ENCODE measurements around the gene TMBIM1. TPM values are rescaled to one million over a fixed set of nuclear protein-coding genes. Genes with fewer than 3 reads are reported as not detected.
A peak's percentile ranks its signal among the peaks of the same experiment; 100 is the strongest.

Gene TMBIM1
- total RNA-seq, 2 donors from 2014 or later: 97.4 to 121 TPM

DNA sequence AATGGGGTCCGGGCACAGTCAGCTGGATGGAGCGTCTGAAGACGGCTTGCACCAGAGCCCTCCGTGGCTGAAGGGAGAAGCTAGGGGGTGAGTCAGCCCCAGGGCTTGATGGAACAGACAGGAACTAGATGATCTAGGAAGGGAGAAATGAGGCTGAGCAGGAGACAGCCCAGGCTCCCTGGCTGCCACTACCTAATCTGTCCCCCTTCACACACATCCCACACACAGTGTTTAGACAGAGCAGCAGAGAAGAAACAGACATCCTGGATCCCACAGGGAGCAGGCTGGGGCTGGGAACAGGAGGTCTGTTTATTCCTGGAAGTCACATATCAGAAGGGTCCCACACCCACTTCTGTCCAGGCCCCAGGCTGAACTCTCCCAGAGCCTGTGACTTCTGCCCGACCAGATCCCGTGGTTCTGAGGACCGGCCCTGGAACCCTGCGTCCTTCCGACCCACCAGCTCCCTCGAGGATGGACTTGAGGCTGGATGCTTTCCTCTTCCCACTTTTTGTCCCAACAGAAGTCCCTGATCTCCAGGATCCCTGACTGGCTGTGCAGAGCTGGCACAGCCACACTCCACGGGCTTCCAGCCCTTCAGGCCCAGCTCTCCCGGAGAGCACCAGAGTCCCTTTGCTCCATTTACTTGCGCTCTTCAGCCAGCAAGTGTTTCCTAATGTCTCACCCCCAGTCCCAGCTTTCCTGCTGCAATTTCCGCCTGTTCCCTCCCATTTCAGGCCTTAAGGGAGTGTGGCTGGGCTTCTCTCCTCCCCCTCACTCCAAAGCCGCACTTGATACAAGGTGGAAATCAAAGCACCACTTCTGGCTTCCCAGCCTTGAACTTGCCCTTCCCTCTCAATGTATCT is 33.0 kb downstream of the TMBIM1 start:
- no peak for DNase-seq
- H3K36me3 Mint-ChIP-seq (ENCODE audit: low read depth): no peaks in the 10 kb centered on the region
- ATAC-seq: no peak
- peak overlapping the region; percentile 65 for H3K4me3 Mint-ChIP-seq
- H3K9me3 ChIP-seq (ENCODE audit: control insufficient read depth, low read length, poor library complexity, severe bottlenecking): no peaks in the 10 kb centered on the region
- H3K4me1 Mint-ChIP-seq: peaks cover 19% of the 10 kb centered on the region
- H3K27me3 Mint-ChIP-seq: no peaks in the 10 kb centered on the region
- H3K27ac Mint-ChIP-seq: peak overlapping the region; percentile 89

DNA sequence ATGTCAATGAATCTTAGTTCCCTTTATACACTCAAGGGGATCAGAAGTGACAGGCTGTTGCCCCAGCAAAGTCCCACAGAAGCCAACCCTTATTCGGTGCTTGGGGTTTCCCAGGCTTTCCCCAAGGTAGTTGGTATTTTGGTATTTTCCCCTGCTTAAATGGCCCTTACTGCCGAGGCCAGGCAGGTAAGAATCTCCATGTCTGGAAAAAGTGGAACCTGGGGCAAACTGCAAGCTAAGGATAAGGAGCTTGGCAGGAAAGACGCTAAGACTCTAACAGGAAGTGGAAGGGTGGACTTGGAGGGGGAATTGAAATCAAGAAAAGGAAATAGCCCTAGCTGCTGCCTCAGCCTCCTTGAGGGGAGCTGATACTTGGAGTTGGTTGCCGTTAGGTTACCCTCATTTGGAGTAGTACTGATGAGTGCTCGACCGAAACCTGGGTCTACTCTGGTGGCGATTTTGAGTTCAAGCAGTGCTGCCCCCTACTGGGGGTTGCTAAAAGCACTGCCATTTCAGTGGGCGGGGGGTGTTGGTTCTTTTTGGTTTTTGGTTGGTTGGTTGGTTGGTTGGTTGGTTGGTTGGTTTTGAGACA is 34.8 kb downstream of the TMBIM1 start:
- H3K27me3 Mint-ChIP-seq: no peaks in the 10 kb centered on the region
- ATAC-seq (peak; percentile 82), DNase-seq (peak; percentile 42 to 66 (median 59))
- peak overlapping the region; percentile 79 for H3K4me3 Mint-ChIP-seq
- H3K27ac Mint-ChIP-seq: peak overlapping the region; percentile 75
- H3K36me3 Mint-ChIP-seq (ENCODE audit: low read depth): no peaks in the 10 kb centered on the region
- peaks cover 19% of the 10 kb centered on the region for H3K4me1 Mint-ChIP-seq
- no peaks in the 10 kb centered on the region for H3K9me3 ChIP-seq (ENCODE audit: control insufficient read depth, low read length, poor library complexity, severe bottlenecking)

GRCh38 chr2:218256612-218257350 is 35.5 kb downstream of the TMBIM1 start:
- peak; percentile 9 for ATAC-seq
- Mint-ChIP-seq H3K4me1 (peaks cover 19% of the 10 kb centered on the region), H3K4me3 (peak overlapping the region; percentile 79), H3K36me3 (ENCODE audit: low read depth) (no peaks in the 10 kb centered on the region), H3K27me3 (no peaks in the 10 kb centered on the region), H3K27ac (peak overlapping the region; percentile 81)
- H3K9me3 ChIP-seq (ENCODE audit: control insufficient read depth, low read length, poor library complexity, severe bottlenecking): no peaks in the 10 kb centered on the region
- no peak for DNase-seq

- ATAC-seq (no peak), DNase-seq (no peak)
- Mint-ChIP-seq H3K27ac (peak overlapping the region; percentile 81), H3K4me1 (peaks cover 17% of the 10 kb centered on the region), H3K27me3 (no peaks in the 10 kb centered on the region), H3K4me3 (no peak overlapping the region), H3K36me3 (ENCODE audit: low read depth) (peaks cover 2% of the 10 kb centered on the region)
- no peaks in the 10 kb centered on the region for H3K9me3 ChIP-seq (ENCODE audit: control insufficient read depth, low read length, poor library complexity, severe bottlenecking)
Observed at GRCh38 chr2:218255446-218255845, 36.9 kb downstream of the TMBIM1 start.

GRCh38 chr2:218253232-218253625 is 39.1 kb downstream of the TMBIM1 start:
- Mint-ChIP-seq H3K27ac (peak overlapping the region; percentile 72), H3K4me3 (no peak overlapping the region), H3K4me1 (peaks cover 16% of the 10 kb centered on the region), H3K36me3 (ENCODE audit: low read depth) (peaks cover 2% of the 10 kb centered on the region), H3K27me3 (no peaks in the 10 kb centered on the region)
- no peak for ATAC-seq
- DNase-seq: no peak
- no peaks in the 10 kb centered on the region for H3K9me3 ChIP-seq (ENCODE audit: control insufficient read depth, low read length, poor library complexity, severe bottlenecking)

GRCh38 chr2:218252509-218253231 is 39.6 kb downstream of the TMBIM1 start:
- Mint-ChIP-seq H3K4me1 (peaks cover 15% of the 10 kb centered on the region), H3K4me3 (no peak overlapping the region), H3K27me3 (no peaks in the 10 kb centered on the region), H3K36me3 (ENCODE audit: low read depth) (peaks cover 2% of the 10 kb centered on the region), H3K27ac (peak overlapping the region; percentile 72)
- no peak for DNase-seq
- no peaks in the 10 kb centered on the region for H3K9me3 ChIP-seq (ENCODE audit: control insufficient read depth, low read length, poor library complexity, severe bottlenecking)
- ATAC-seq: no peak

- Mint-ChIP-seq H3K36me3 (ENCODE audit: low read depth) (peaks cover 2% of the 10 kb centered on the region), H3K27ac (no peak overlapping the region), H3K4me1 (peaks cover 5% of the 10 kb centered on the region), H3K4me3 (no peak overlapping the region), H3K27me3 (no peaks in the 10 kb centered on the region)
- ATAC-seq (no peak), DNase-seq (no peak)
- no peaks in the 10 kb centered on the region for H3K9me3 ChIP-seq (ENCODE audit: control insufficient read depth, low read length, poor library complexity, severe bottlenecking)
Observed at GRCh38 chr2:218249691-218250090, 42.6 kb downstream of the TMBIM1 start.

DNA sequence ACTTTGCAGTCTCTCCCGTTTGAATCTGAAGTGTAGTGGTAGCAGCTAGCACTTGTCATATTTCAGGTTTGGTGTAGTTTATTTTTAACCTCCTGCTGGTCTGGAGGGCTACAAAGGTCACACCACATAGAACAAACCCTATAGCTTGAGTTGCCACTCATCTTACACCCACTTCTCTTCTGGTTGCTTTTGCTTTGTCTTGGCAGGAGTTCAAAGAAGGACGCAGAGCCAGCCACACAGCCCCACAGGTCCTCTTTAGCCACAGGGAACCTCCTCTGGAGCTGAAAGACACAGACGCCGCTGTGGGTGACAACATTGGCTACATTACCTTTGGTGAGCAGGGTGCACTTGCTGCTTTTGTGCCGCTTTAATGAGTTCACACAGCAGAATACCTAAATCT is 47.1 kb downstream of the TMBIM1 start:
- no peak for DNase-seq
- H3K4me1 Mint-ChIP-seq: peaks cover 12% of the 10 kb centered on the region
- H3K27ac Mint-ChIP-seq: peak overlapping the region; percentile 62
- no peaks in the 10 kb centered on the region for H3K9me3 ChIP-seq (ENCODE audit: control insufficient read depth, low read length, poor library complexity, severe bottlenecking)
- H3K4me3 Mint-ChIP-seq: no peak overlapping the region
- H3K36me3 Mint-ChIP-seq (ENCODE audit: low read depth): no peaks in the 10 kb centered on the region
- ATAC-seq: no peak
- no peaks in the 10 kb centered on the region for H3K27me3 Mint-ChIP-seq

DNA sequence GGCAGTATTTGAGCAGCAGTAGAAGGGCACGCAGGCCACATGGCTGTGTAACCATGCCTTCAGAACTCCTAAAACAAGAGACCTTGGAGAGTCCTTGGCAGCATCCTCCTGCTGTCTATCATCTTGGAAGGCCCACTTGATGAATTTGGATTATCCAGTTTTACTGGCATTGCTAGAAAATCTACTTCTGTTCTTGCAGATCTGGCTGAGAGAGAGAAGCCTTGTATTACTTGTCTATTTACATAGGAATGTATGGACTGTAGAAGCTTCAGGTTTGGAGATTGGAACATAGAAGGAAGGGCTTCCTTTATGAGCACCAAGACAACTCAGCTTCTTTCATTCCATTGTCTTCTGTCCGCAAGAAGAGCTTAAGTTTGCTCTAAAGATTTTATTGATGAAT is 47.6 kb downstream of the TMBIM1 start:
- H3K9me3 ChIP-seq (ENCODE audit: control insufficient read depth, low read length, poor library complexity, severe bottlenecking): no peaks in the 10 kb centered on the region
- H3K4me1 Mint-ChIP-seq: peaks cover 8% of the 10 kb centered on the region
- ATAC-seq (no peak), DNase-seq (no peak)
- H3K27me3 Mint-ChIP-seq: no peaks in the 10 kb centered on the region
- peak overlapping the region; percentile 62 for H3K27ac Mint-ChIP-seq
- H3K36me3 Mint-ChIP-seq (ENCODE audit: low read depth): no peaks in the 10 kb centered on the region
- no peak overlapping the region for H3K4me3 Mint-ChIP-seq

- Mint-ChIP-seq H3K27me3 (no peaks in the 10 kb centered on the region), H3K27ac (peak overlapping the region; percentile 62), H3K4me3 (no peak overlapping the region), H3K4me1 (peaks cover 8% of the 10 kb centered on the region), H3K36me3 (ENCODE audit: low read depth) (no peaks in the 10 kb centered on the region)
- ATAC-seq (no peak), DNase-seq (no peak)
- no peaks in the 10 kb centered on the region for H3K9me3 ChIP-seq (ENCODE audit: control insufficient read depth, low read length, poor library complexity, severe bottlenecking)
Observed at GRCh38 chr2:218244204-218244603, 48.1 kb downstream of the TMBIM1 start.

GRCh38 chr2:218238887-218239286 is 53.4 kb downstream of the TMBIM1 start:
- Mint-ChIP-seq H3K4me1 (peaks cover 13% of the 10 kb centered on the region), H3K27me3 (no peaks in the 10 kb centered on the region), H3K27ac (peak overlapping the region; percentile 63)

GRCh38 chr2:218236829-218237228 is 55.5 kb downstream of the TMBIM1 start:
- H3K27ac Mint-ChIP-seq: no peak overlapping the region
- no peak overlapping the region for H3K4me3 Mint-ChIP-seq
- H3K36me3 Mint-ChIP-seq (ENCODE audit: low read depth): peaks cover 4% of the 10 kb centered on the region
- no peak for ATAC-seq
- H3K27me3 Mint-ChIP-seq: no peaks in the 10 kb centered on the region
- DNase-seq: no peak
- H3K9me3 ChIP-seq (ENCODE audit: control insufficient read depth, low read length, poor library complexity, severe bottlenecking): no peaks in the 10 kb centered on the region
- peaks cover 12% of the 10 kb centered on the region for H3K4me1 Mint-ChIP-seq

More at GRCh38 chr2:218238887-218239286, 53.4 kb downstream of the TMBIM1 start:
- no peak overlapping the region for H3K4me3 Mint-ChIP-seq
- no peaks in the 10 kb centered on the region for H3K9me3 ChIP-seq (ENCODE audit: control insufficient read depth, low read length, poor library complexity, severe bottlenecking)
- DNase-seq (no peak), ATAC-seq (no peak)
- H3K36me3 Mint-ChIP-seq (ENCODE audit: low read depth): no peaks in the 10 kb centered on the region

DNA sequence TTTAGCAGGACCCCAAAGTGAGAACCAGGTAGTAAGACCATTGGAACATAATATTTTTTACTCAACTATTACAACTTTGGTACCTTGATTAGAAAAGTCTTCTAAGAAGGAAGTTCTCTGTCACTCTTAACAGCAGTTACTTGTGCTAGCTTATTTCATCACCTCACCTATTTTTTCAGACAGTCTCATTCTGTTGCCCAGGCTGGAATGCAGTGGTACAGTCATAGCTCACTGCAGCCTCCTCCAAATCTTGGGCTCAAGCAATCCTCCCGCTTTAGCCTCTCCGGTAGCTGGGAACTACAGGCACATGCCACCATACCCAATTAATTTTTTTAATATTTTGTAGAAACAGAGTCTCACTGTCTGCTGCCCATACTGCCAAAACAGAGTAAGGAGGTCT is 57.3 kb downstream of the TMBIM1 start:
- ATAC-seq: no peak
- Mint-ChIP-seq H3K27me3 (no peaks in the 10 kb centered on the region), H3K27ac (peak overlapping the region; percentile 75), H3K4me1 (peaks cover 19% of the 10 kb centered on the region), H3K4me3 (no peak overlapping the region), H3K36me3 (ENCODE audit: low read depth) (peaks cover 6% of the 10 kb centered on the region)
- no peak for DNase-seq
- no peaks in the 10 kb centered on the region for H3K9me3 ChIP-seq (ENCODE audit: control insufficient read depth, low read length, poor library complexity, severe bottlenecking)
